PFSK-1 (cell line): Measurements from ENCODE around the gene ACP3.

Source experiments
- POLR2AphosphoS5 ChIP-seq: IDR thresholded peaks from 2 replicates; pipeline ENCODE4 v1.6.1; 2012; ENCODE audit warnings: low read depth, mild to moderate bottlenecking, control low read depth, low read length, moderate library complexity
- TAF1 ChIP-seq: IDR thresholded peaks from 2 replicates; pipeline ENCODE4 v1.6.1; 2012; ENCODE audit warnings: low read length, control low read depth, borderline replicate concordance; ENCODE audit not compliant: insufficient read depth
- TF ChIP-seq, protein P1 (sequence below), 2 experiments: IDR thresholded peaks; 2 replicates each; pipeline versions ENCODE4 v1.6.1 to v1.8.0; 2011 to 2012; ENCODE audit warnings: low read depth in 2 of 2, low read length in 2 of 2, control low read depth in 1 of 2, inconsistent platforms in 1 of 2, mild to moderate bottlenecking in 1 of 2, moderate library complexity in 1 of 2; ENCODE audit not compliant: insufficient read depth in 1 of 2

DNA sequence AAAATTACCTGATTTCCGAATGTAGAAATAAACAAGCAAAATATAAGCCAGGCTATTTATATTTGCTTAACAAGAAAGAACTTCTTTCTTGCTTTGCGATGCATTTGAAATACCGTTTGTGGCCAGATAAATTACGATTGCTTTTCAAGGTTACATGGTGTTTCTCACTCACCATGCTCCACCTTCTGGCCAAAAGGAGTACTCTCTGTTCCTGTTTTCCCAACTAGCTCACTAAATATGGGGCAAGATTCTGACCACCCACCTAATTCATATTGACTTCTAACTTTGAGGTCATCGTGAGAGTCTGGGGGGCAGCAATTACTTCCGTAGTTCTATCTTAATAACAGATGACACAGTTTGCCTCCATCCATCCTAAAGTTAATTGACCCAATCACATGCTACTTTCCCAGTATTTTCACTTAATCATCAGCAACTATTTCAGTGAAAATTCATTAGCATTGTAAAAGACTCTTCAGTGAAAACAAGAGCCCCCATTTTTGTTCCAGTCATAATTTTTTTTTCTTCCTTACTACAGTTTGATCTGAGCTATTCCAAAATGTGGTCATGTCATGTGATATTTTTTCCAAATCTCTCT lies 25.9 kb downstream of the ACP3 start:
- TF ChIP-seq TAF1, result no peak
- TF ChIP-seq, protein P1, sequence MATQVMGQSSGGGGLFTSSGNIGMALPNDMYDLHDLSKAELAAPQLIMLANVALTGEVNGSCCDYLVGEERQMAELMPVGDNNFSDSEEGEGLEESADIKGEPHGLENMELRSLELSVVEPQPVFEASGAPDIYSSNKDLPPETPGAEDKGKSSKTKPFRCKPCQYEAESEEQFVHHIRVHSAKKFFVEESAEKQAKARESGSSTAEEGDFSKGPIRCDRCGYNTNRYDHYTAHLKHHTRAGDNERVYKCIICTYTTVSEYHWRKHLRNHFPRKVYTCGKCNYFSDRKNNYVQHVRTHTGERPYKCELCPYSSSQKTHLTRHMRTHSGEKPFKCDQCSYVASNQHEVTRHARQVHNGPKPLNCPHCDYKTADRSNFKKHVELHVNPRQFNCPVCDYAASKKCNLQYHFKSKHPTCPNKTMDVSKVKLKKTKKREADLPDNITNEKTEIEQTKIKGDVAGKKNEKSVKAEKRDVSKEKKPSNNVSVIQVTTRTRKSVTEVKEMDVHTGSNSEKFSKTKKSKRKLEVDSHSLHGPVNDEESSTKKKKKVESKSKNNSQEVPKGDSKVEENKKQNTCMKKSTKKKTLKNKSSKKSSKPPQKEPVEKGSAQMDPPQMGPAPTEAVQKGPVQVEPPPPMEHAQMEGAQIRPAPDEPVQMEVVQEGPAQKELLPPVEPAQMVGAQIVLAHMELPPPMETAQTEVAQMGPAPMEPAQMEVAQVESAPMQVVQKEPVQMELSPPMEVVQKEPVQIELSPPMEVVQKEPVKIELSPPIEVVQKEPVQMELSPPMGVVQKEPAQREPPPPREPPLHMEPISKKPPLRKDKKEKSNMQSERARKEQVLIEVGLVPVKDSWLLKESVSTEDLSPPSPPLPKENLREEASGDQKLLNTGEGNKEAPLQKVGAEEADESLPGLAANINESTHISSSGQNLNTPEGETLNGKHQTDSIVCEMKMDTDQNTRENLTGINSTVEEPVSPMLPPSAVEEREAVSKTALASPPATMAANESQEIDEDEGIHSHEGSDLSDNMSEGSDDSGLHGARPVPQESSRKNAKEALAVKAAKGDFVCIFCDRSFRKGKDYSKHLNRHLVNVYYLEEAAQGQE (IDR thresholded peaks at IDR 0.05; ENCODE audit: insufficient read depth in 1 of 2, low read depth in 2 of 2, low read length in 2 of 2), result no peak
- no peak for TF ChIP-seq POLR2AphosphoS5
